PFSK-1 (cell line): ENCODE data around the gene HLA-DMA.

Experiments
- FOXP2 ChIP-seq: optimal IDR thresholded peaks from 2 replicates; pipeline ENCODE3; 2011; ENCODE audit warnings: borderline replicate concordance, control low read depth, inconsistent platforms; ENCODE audit not compliant: insufficient read depth; ENCODE audit errors: extremely low read length, extremely low read depth
- POLR2AphosphoS5 ChIP-seq: IDR thresholded peaks from 2 replicates; pipeline ENCODE4 v1.6.1; 2012; ENCODE audit warnings: low read depth, mild to moderate bottlenecking, control low read depth, low read length, moderate library complexity
- SIN3A ChIP-seq: IDR thresholded peaks from 2 replicates; pipeline ENCODE4 v1.6.1; 2012; ENCODE audit warnings: mild to moderate bottlenecking, low read length, moderate library complexity, borderline replicate concordance; ENCODE audit not compliant: insufficient read depth
- TAF1 ChIP-seq: IDR thresholded peaks from 2 replicates; pipeline ENCODE4 v1.6.1; 2012; ENCODE audit warnings: low read length, control low read depth, borderline replicate concordance; ENCODE audit not compliant: insufficient read depth
- TF ChIP-seq, protein P1 (sequence below), 2 experiments: IDR thresholded peaks; 2 replicates each; pipeline versions ENCODE4 v1.6.1 to v1.8.0; 2011 to 2012; ENCODE audit warnings: low read depth in 2 of 2, low read length in 2 of 2, control low read depth in 1 of 2, inconsistent platforms in 1 of 2, mild to moderate bottlenecking in 1 of 2, moderate library complexity in 1 of 2; ENCODE audit not compliant: insufficient read depth in 1 of 2

- TF ChIP-seq, protein P1, sequence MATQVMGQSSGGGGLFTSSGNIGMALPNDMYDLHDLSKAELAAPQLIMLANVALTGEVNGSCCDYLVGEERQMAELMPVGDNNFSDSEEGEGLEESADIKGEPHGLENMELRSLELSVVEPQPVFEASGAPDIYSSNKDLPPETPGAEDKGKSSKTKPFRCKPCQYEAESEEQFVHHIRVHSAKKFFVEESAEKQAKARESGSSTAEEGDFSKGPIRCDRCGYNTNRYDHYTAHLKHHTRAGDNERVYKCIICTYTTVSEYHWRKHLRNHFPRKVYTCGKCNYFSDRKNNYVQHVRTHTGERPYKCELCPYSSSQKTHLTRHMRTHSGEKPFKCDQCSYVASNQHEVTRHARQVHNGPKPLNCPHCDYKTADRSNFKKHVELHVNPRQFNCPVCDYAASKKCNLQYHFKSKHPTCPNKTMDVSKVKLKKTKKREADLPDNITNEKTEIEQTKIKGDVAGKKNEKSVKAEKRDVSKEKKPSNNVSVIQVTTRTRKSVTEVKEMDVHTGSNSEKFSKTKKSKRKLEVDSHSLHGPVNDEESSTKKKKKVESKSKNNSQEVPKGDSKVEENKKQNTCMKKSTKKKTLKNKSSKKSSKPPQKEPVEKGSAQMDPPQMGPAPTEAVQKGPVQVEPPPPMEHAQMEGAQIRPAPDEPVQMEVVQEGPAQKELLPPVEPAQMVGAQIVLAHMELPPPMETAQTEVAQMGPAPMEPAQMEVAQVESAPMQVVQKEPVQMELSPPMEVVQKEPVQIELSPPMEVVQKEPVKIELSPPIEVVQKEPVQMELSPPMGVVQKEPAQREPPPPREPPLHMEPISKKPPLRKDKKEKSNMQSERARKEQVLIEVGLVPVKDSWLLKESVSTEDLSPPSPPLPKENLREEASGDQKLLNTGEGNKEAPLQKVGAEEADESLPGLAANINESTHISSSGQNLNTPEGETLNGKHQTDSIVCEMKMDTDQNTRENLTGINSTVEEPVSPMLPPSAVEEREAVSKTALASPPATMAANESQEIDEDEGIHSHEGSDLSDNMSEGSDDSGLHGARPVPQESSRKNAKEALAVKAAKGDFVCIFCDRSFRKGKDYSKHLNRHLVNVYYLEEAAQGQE (IDR thresholded peaks at IDR 0.05; ENCODE audit: insufficient read depth in 1 of 2, low read depth in 2 of 2, low read length in 2 of 2): no peak
- TF ChIP-seq FOXP2: no peak
- TF ChIP-seq POLR2AphosphoS5: no peak; the same call in 1 of the 2 replicates
- no peak for TF ChIP-seq TAF1
- no peak for TF ChIP-seq SIN3A
Observed at GRCh38 chr6:32967151-32968091, 14.5 kb upstream of the HLA-DMA start.
